HepG2 (cell line): Measurements from ENCODE around the gene TNFRSF25. TPM values are rescaled to one million over a fixed set of nuclear protein-coding genes. Genes with fewer than 3 reads are reported as not detected.

Experiments used
- ATAC-seq: fragments of 200-7000 bp; cut with Tn5 transposase; 3 replicates; pipeline ENCODE4 v1.9.1; 2020; ENCODE audit warnings: mild to moderate bottlenecking, moderate library complexity
- BruUV-seq: library from RNA; stranded (reverse); fragments of 400-500 nt; replicated peaks from 2 replicates; lab custom pipeline; 2021; lab: Mats Ljungman, UMichigan
- CTCF ChIA-PET: fragments of 300-600 bp; formaldehyde crosslinking; extraction: SDS; loops from one replicate; lab custom pipeline; 2021; ENCODE audit warnings: low total read pairs, inconsistent platforms, low intra/inter-chr PET ratio; lab: Yijun Ruan, JAX
- POLR2A ChIA-PET: fragments of 350-600 bp; sonication (Branson Sonifier 250); formaldehyde crosslinking; loops from one replicate; lab custom pipeline; 2020; ENCODE audit warnings: antibody characterized with exemption, inconsistent platforms; lab: Yijun Ruan, JAX
- DNase-seq: peaks from one replicate; pipeline ENCODE4 v3.0.0-alpha.2; 2015; ENCODE audit warnings: low spot score
- FAIRE-seq: peaks from 3 replicates; lab custom pipeline; 2011; peaks lifted over from hg19 to GRCh38; lab: Jason Lieb, UNC
- H2AFZ ChIP-seq: one replicate; pipeline ENCODE4 v1.6.1; 2011; ENCODE audit warnings: low read length, inconsistent platforms
- H3K27ac ChIP-seq: fragments of 300-600 bp; 3 replicates; pipeline ENCODE4 v1.8.0; 2011; ENCODE audit warnings: mixed run types, mild to moderate bottlenecking, mixed read lengths, low read length, inconsistent platforms; ENCODE audit not compliant: insufficient read depth; ENCODE audit errors: extremely low read length
- H3K27me3 ChIP-seq, 2 experiments: fragments of 200-600 bp in 1 of 2; 2 replicates in 1 of 2; 3 replicates in 1 of 2; pipeline versions ENCODE4 v1.6.0 to v1.8.0; 2011; ENCODE audit warnings: low read length in 2 of 2, mild to moderate bottlenecking in 2 of 2, moderate library complexity in 2 of 2, inconsistent platforms in 1 of 2; ENCODE audit not compliant: insufficient read depth in 2 of 2, control insufficient read depth in 1 of 2
- H3K36me3 ChIP-seq, 2 experiments: fragments of 200-600 bp in 1 of 2; replicated peaks in 1 of 2; 2 replicates in 1 of 2; 3 replicates in 1 of 2; pipeline versions ENCODE4 v1.5.1 to v1.8.0; 2011; ENCODE audit warnings: low read length in 2 of 2, inconsistent platforms in 1 of 2; ENCODE audit not compliant: insufficient read depth in 2 of 2, control insufficient read depth in 1 of 2
- H3K4me1 ChIP-seq: 2 replicates; pipeline ENCODE4 v1.5.1; 2012; ENCODE audit warnings: low read length, inconsistent platforms; ENCODE audit not compliant: insufficient read depth
- H3K4me2 ChIP-seq: 2 replicates; pipeline ENCODE4 v1.6.0; 2011; ENCODE audit warnings: low read depth, low read length, inconsistent platforms
- H3K4me3 ChIP-seq, 3 experiments: fragments of 200-600 bp in 1 of 3; sonication (generic), shearing (Covaris generic) in 1 of 3; replicated peaks in 1 of 3; 2 replicates each; pipeline ENCODE4 v1.5.1; 2011 to 2016; ENCODE audit warnings: low read length in 3 of 3, inconsistent platforms in 2 of 3, low read depth in 2 of 3, mild to moderate bottlenecking in 2 of 3, control low read depth in 1 of 3, mixed read lengths in 1 of 3; ENCODE audit not compliant: insufficient read depth in 1 of 3
- H3K79me2 ChIP-seq: one replicate; pipeline ENCODE4 v1.6.1; 2011; ENCODE audit warnings: low read length, inconsistent platforms; ENCODE audit not compliant: insufficient read depth
- H3K9ac ChIP-seq: 2 replicates; pipeline ENCODE4 v1.6.0; 2011; ENCODE audit warnings: mild to moderate bottlenecking, low read depth, low read length, inconsistent platforms; ENCODE audit not compliant: insufficient read depth
- H3K9me3 ChIP-seq: 2 replicates; pipeline ENCODE4 v1.5.1; 2012; ENCODE audit warnings: mild to moderate bottlenecking, low read length
- H4K20me1 ChIP-seq: 2 replicates; pipeline ENCODE4 v1.6.0; 2011; ENCODE audit warnings: inconsistent platforms, mild to moderate bottlenecking, low read length, moderate library complexity; ENCODE audit not compliant: insufficient read depth
- FIP1L1 ChIP-seq: fragments of 200-400 bp; formaldehyde crosslinking; IDR thresholded peaks from 2 replicates; pipeline ENCODE4 v1.6.1; 2018; ENCODE audit warnings: low read depth, mild to moderate bottlenecking, low read length, moderate library complexity, borderline replicate concordance; ENCODE audit not compliant: insufficient read depth
- GATAD2A ChIP-seq: IDR thresholded peaks from 2 replicates; pipeline ENCODE4 v1.6.1; 2016
- HMG20A ChIP-seq: IDR thresholded peaks from 2 replicates; pipeline ENCODE4 v1.6.1; 2016; ENCODE audit warnings: borderline replicate concordance
- HNF4G ChIP-seq, 2 experiments: sonication (generic) in 1 of 2; formaldehyde crosslinking in 1 of 2; IDR thresholded peaks; 2 replicates each; pipeline versions ENCODE4 v1.4.0 to v1.6.1; 2011 to 2020; ENCODE audit warnings: borderline replicate concordance in 2 of 2, low read depth in 2 of 2, mild to moderate bottlenecking in 2 of 2, low read length in 1 of 2, missing genetic modification reagents in 1 of 2, moderate library complexity in 1 of 2
- SP5 ChIP-seq: IDR thresholded peaks from 2 replicates; pipeline ENCODE4 v1.6.1; 2016; ENCODE audit warnings: low read depth, borderline replicate concordance
- STAG1 ChIP-seq: sonication (generic); formaldehyde crosslinking; IDR thresholded peaks from 2 replicates; pipeline ENCODE4 v1.4.0; 2020; ENCODE audit warnings: missing genetic modification reagents
- ZNF235 ChIP-seq: sonication (generic); formaldehyde crosslinking; IDR thresholded peaks from 2 replicates; pipeline ENCODE4 v1.8.1; 2023; ENCODE audit warnings: mild to moderate bottlenecking, missing genetic modification reagents, borderline replicate concordance
- ZNF292 ChIP-seq: sonication (generic); formaldehyde crosslinking; IDR thresholded peaks from 2 replicates; pipeline ENCODE4 v1.8.1; 2022; ENCODE audit warnings: mild to moderate bottlenecking, low read depth, missing genetic modification reagents, borderline replicate concordance
- ZNF839 ChIP-seq: sonication (generic); formaldehyde crosslinking; IDR thresholded peaks from 2 replicates; pipeline ENCODE4 v1.4.0; 2020; ENCODE audit warnings: missing genetic modification reagents, mild to moderate bottlenecking, borderline replicate concordance
- WGBS: methylation state at CpG from one replicate; pipeline ENCODE4 v1.1.6; 2017; ENCODE audit warnings: low lambda C conversion rate; 5-methylcytosine and 5-hydroxymethylcytosine counted together
- in situ Hi-C: cut with HindIII; loops from 2 replicates; pipeline ENCODE4 v1.10.0; 2017; ENCODE audit warnings: low pct_unique_long_range_greater_than_20kb; ENCODE audit not compliant: extremely low pct_ligation_motif_present
- intact Hi-C: fragments of 100-400 bp; cut with micrococcal nuclease; formaldehyde crosslinking; loops from one replicate; pipeline ENCODE4 v1.10.0; 2022; ENCODE audit not compliant: unreplicated experiment
- polyA plus RNA-seq, 8 experiments: library from polyadenylated mRNA; depleted of rRNA in 3 of 8; stranded (reverse) in 7 of 8; unstranded in 1 of 8; fragments of >200 nt; fragmentation: Illumina TruSeq in 4 of 8; extraction: Trizol in 4 of 8; gene quantifications; 2 replicates each; pipeline versions ENCODE4 v1.2.1 to v1.2.3, GENCODE V29; 2011 to 2016; ENCODE audit warnings: low read depth in 4 of 8, missing spikeins in 1 of 8, mixed read lengths in 1 of 8; ENCODE audit not compliant: insufficient read depth in 1 of 8
- total RNA-seq, 5 experiments: library from RNA; depleted of rRNA; stranded (reverse); fragments of >200 nt; fragmentation: Illumina TruSeq; extraction: Trizol; gene quantifications; 2 replicates each; pipeline ENCODE4 v1.2.3, GENCODE V29; 2016; ENCODE audit warnings: low read depth in 1 of 5
- TF ChIP-seq, protein P1 (sequence below): sonication (generic); formaldehyde crosslinking; conservative IDR thresholded peaks from 2 replicates; pipeline ENCODE4 v1.8.0; 2022; ENCODE audit warnings: mild to moderate bottlenecking, moderate library complexity, missing genetic modification reagents
- TF ChIP-seq, protein P2 (sequence below): sonication (generic); formaldehyde crosslinking; IDR thresholded peaks from 2 replicates; pipeline ENCODE4 v1.5.0; 2020; ENCODE audit warnings: missing genetic modification reagents
- TF ChIP-seq, protein P3 (sequence below): sonication (generic); formaldehyde crosslinking; IDR thresholded peaks from 2 replicates; pipeline ENCODE4 v1.8.0; 2022; ENCODE audit warnings: low read depth, missing genetic modification reagents
- TF ChIP-seq, protein P4 (sequence below): IDR thresholded peaks from 2 replicates; pipeline ENCODE4 v1.6.1; 2012; ENCODE audit warnings: inconsistent platforms

Gene TNFRSF25
- total and polyA plus RNA-seq, 2 of the 13 experiments (the other 11 are each of a cell fraction or from before 2014, with no cell fraction given), result 1.4 to 1.5 TPM

DNA sequence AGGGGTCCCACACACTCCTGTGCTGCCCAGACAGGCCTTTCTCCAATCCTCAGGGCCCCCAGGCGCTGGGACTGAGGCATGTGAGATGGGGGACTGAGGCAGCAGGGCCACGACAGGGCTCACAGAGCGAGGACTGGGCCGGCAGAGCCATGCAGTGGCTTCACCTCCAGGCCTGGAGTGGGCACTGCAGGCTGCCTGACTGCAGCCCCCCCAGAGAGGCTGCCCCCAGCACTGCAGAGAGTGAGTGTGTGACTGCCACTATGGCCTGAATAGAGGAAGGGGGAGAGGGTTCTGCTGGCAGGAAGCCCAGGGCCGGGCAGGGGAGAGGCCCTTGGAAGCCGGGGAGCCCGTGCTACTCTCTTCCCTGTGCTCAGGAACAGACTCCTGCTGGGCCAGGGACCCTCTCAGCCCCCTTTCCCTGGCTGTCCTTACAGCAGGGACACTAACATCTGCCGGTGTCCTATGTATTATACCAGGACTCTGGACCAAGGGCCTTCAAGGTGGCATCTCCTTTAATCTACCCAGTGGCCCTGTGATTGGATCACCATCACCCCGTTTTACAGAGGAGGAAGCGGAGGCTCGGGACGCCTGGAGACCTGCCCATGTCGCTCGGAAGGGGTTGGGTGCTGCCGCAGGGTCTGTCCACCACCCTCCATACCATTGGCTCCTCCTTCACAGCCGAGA is 45.7 kb upstream of the TNFRSF25 start (continued):
- TF ChIP-seq, protein P1, sequence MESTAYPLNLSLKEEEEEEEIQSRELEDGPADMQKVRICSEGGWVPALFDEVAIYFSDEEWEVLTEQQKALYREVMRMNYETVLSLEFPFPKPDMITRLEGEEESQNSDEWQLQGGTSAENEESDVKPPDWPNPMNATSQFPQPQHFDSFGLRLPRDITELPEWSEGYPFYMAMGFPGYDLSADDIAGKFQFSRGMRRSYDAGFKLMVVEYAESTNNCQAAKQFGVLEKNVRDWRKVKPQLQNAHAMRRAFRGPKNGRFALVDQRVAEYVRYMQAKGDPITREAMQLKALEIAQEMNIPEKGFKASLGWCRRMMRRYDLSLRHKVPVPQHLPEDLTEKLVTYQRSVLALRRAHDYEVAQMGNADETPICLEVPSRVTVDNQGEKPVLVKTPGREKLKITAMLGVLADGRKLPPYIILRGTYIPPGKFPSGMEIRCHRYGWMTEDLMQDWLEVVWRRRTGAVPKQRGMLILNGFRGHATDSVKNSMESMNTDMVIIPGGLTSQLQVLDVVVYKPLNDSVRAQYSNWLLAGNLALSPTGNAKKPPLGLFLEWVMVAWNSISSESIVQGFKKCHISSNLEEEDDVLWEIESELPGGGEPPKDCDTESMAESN (CRISPR knock-in tag), result no peak
- TF ChIP-seq, protein P2, sequence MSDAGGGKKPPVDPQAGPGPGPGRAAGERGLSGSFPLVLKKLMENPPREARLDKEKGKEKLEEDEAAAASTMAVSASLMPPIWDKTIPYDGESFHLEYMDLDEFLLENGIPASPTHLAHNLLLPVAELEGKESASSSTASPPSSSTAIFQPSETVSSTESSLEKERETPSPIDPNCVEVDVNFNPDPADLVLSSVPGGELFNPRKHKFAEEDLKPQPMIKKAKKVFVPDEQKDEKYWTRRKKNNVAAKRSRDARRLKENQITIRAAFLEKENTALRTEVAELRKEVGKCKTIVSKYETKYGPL (CRISPR knock-in tag), result no peak
- TF ChIP-seq FIP1L1, result no peak
- no peak; the same call in 1 of the 2 replicates for TF ChIP-seq ZNF292 (CRISPR knock-in tag)
- TF ChIP-seq ZNF235 (CRISPR knock-in tag), result 0 out of 2 replicates have a peak, but pooled peaks have one; percentile 35
- TF ChIP-seq, protein P3, sequence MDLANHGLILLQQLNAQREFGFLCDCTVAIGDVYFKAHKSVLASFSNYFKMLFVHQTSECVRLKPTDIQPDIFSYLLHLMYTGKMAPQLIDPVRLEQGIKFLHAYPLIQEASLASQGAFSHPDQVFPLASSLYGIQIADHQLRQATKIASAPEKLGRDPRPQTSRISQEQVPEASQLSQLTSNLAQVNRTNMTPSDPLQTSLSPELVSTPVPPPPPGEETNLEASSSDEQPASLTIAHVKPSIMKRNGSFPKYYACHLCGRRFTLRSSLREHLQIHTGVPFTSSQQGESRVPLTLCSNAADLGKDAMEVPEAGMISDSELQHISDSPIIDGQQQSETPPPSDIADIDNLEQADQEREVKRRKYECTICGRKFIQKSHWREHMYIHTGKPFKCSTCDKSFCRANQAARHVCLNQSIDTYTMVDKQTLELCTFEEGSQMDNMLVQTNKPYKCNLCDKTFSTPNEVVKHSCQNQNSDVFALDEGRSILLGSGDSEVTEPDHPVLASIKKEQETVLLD (CRISPR knock-in tag), result no peak

DNA sequence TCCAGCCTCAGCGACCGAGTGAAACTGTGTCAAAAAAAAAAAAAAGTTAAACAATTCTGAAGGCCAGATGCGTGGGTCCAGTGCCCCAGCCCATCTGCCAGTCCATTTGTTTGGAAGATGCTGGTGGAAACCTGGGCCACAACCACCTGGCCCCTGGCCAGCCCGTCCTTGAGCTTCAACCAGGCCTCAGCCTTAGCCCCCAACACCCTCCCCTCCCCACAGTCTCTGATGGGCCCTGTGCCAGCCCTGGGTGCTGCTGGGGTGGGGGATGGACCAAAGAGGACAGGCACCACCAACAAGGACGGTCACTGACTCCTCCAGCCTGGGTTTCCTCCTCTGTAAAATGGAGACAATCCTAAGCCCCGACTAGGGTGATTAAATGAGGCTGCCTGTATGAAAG is 45.1 kb upstream of the TNFRSF25 start:
- FAIRE-seq (no peak), ATAC-seq (no peak), DNase-seq (peak; percentile 32)
- Histone ChIP-seq H3K27ac (peak overlapping the region; percentile 54), H3K9ac (no peak overlapping the region; the same call in 1 of the 2 replicates), H3K9me3 (no peaks in the 10 kb centered on the region), H3K4me3 (peak overlapping the region in 1 of 3 experiments; percentile 53; a peak in 1 of 6 replicates), H3K79me2 (no peaks in the 10 kb centered on the region), H3K4me2 (peak overlapping the region; percentile 90; the same call in 1 of the 2 replicates), H2AFZ (no peak overlapping the region), H3K27me3 (peaks cover 15 to 27% of the 10 kb centered on the region in 2 experiments; a peak in 4 of 5 replicates), H3K36me3 (no peaks in the 10 kb centered on the region), H4K20me1 (no peaks in the 10 kb centered on the region), H3K4me1 (peaks cover 70% of the 10 kb centered on the region)
- no TSS peak for BruUV-seq
- WGBS, result 14% methylated on average over 6 of the region's 6 CpGs
- ChIA-PET POLR2A (no interaction called here), CTCF (no interaction called here)
- intact Hi-C loops, result no loop called here
- in situ Hi-C loops, result no loop called here
- 0 out of 2 replicates have a peak, but pooled peaks have one; percentile 12 for TF ChIP-seq HNF4G (IDR thresholded peaks at IDR 0.05; ENCODE audit: borderline replicate concordance, low read depth, low read length)
- no peak for TF ChIP-seq HNF4G (CRISPR knock-in tag; IDR thresholded peaks at IDR 0.05; ENCODE audit: borderline replicate concordance, low read depth)
- TF ChIP-seq STAG1 (CRISPR knock-in tag), result no peak
- no peak for TF ChIP-seq ZNF839
- TF ChIP-seq GATAD2A, result 0 out of 2 replicates have a peak, but pooled peaks have one; percentile 10
- no peak for TF ChIP-seq SP5 (CRISPR knock-in tag)
- TF ChIP-seq, protein P4, sequence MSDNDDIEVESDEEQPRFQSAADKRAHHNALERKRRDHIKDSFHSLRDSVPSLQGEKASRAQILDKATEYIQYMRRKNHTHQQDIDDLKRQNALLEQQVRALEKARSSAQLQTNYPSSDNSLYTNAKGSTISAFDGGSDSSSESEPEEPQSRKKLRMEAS, result peak; percentile 6; the same call in 1 of the 2 replicates
- TF ChIP-seq HMG20A, result no peak
